PC-9 (cell line): Measurements from ENCODE around the gene CGN. TPM values are rescaled to one million over a fixed set of nuclear protein-coding genes. Genes with fewer than 3 reads are reported as not detected.
A peak's percentile ranks its signal among the peaks of the same experiment; 100 is the strongest.

Experiments
- BruUV-seq: library from RNA; stranded (reverse); fragments of 400-500 nt; replicated peaks from 2 replicates; lab custom pipeline; 2021; lab: Mats Ljungman, UMichigan
- CTCF ChIA-PET: fragments of 300-600 bp; sonication (Branson Sonifier 250); formaldehyde crosslinking; loops from one replicate; lab custom pipeline; 2022; ENCODE audit warnings: antibody characterized with exemption; lab: Charles Lee
- POLR2A ChIA-PET: fragments of 300-600 bp; sonication (Branson Sonifier 250); formaldehyde crosslinking; loops from one replicate; lab custom pipeline; 2022; ENCODE audit warnings: antibody characterized with exemption; ENCODE audit not compliant: unreplicated experiment; lab: Charles Lee
- DNase-seq, 2 experiments: peaks; one replicate each; pipeline versions ENCODE4 v3.0.0 to v3.0.0-alpha.2; 2015 to 2022; ENCODE audit warnings: mixed read lengths in 1 of 2
- H2AFZ ChIP-seq: fragments of 200-600 bp; sonication (generic); 2 replicates; pipeline ENCODE4 v1.8.1; 2017; ENCODE audit warnings: antibody characterized with exemption
- H3F3A ChIP-seq: fragments of 200-600 bp; sonication (generic); 2 replicates; pipeline ENCODE4 v1.8.1; 2017; ENCODE audit warnings: antibody characterized with exemption, mild to moderate bottlenecking, low read depth; ENCODE audit not compliant: insufficient read depth
- H3K27ac ChIP-seq: fragments of 200-600 bp; sonication (generic); 2 replicates; pipeline ENCODE4 v1.6.1; 2016; ENCODE audit warnings: mixed run types
- H3K27me3 ChIP-seq: fragments of 200-600 bp; sonication (generic); 2 replicates; pipeline ENCODE4 v1.6.1; 2016; ENCODE audit warnings: low read depth, mixed run types; ENCODE audit not compliant: insufficient read depth
- H3K36me3 ChIP-seq: fragments of 200-600 bp; sonication (generic); 2 replicates; pipeline ENCODE4 v1.6.1; 2016; ENCODE audit warnings: low read depth, mixed run types
- H3K4me1 ChIP-seq: fragments of 200-600 bp; sonication (generic); replicated peaks from 2 replicates; pipeline ENCODE4 v1.6.1; 2016; ENCODE audit warnings: mixed run types; ENCODE audit not compliant: insufficient read depth
- H3K4me2 ChIP-seq: fragments of 200-600 bp; sonication (generic); 2 replicates; pipeline ENCODE4 v1.6.1; 2017; ENCODE audit warnings: mixed run types
- H3K4me3 ChIP-seq: fragments of 200-600 bp; sonication (generic); 2 replicates; pipeline ENCODE4 v1.6.1; 2016; ENCODE audit warnings: mixed run types
- H3K79me2 ChIP-seq: fragments of 200-600 bp; sonication (generic); 2 replicates; pipeline ENCODE4 v1.6.1; 2017; ENCODE audit warnings: low read depth, mixed run types
- H3K9me2 ChIP-seq: fragments of 200-600 bp; sonication (generic); 2 replicates; pipeline ENCODE4 v1.8.1; 2017; ENCODE audit warnings: mild to moderate bottlenecking; ENCODE audit not compliant: insufficient read depth
- H3K9me3 ChIP-seq: fragments of 200-600 bp; sonication (generic); 2 replicates; pipeline ENCODE4 v1.8.1; 2016; ENCODE audit warnings: low read depth; ENCODE audit not compliant: insufficient read depth
- H4K20me1 ChIP-seq: fragments of 200-600 bp; sonication (generic); 2 replicates; pipeline ENCODE4 v1.8.1; 2017; ENCODE audit not compliant: insufficient read depth
- EZH2 ChIP-seq: fragments of 200-600 bp; sonication (generic); IDR thresholded peaks from 2 replicates; pipeline ENCODE4 v1.8.0; 2017; ENCODE audit warnings: antibody characterized with exemption, low read depth
- intact Hi-C: fragments of 100-400 bp; cut with micrococcal nuclease; formaldehyde crosslinking; loops from one replicate; pipeline ENCODE4 v1.10.0; 2022; ENCODE audit not compliant: unreplicated experiment
- total RNA-seq: library from RNA; stranded (reverse); gene quantifications from 2 replicates; pipeline ENCODE4 v1.2.3, GENCODE V29; 2021
- TF ChIP-seq, protein P1 (sequence below): fragments of 200-600 bp; sonication (generic); conservative IDR thresholded peaks from 2 replicates; pipeline ENCODE4 v1.6.1; 2017; ENCODE audit warnings: mixed run types, antibody characterized with exemption, mild to moderate bottlenecking, moderate library complexity

CGN gene
- total RNA-seq, 1 experiment from 2014 or later: 30.3 TPM

DNA sequence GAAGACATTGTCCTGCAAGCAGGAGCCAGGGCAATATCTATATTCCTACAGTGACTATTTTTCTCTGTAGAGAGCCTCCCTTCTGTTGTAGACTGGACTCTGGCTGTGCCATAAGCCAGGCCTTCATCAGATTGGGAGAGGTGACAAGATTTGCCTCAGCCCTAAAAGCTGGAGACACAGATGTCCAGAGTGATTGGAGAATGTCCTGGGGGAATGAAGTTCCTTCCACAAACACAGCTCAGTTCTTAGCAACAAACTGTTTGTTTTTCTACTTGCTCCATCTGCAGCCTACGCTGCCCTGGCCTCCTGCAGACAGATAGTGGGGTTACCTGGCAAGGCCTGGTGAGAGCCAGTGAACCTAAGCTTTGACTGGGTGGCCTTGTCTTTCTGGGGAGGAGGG lies 70.7 kb downstream of the CGN start:
- Histone ChIP-seq H3K36me3 (peaks cover 41% of the 10 kb centered on the region), H3K79me2 (no peaks in the 10 kb centered on the region), H2AFZ (no peak overlapping the region), H3K27me3 (no peaks in the 10 kb centered on the region), H3K9me2 (no peaks in the 10 kb centered on the region), H3K4me1 (peaks cover 92% of the 10 kb centered on the region), H3K4me3 (no peak overlapping the region), H4K20me1 (no peaks in the 10 kb centered on the region), H3F3A (peaks cover 74% of the 10 kb centered on the region), H3K4me2 (no peak overlapping the region), H3K27ac (no peak overlapping the region), H3K9me3 (no peaks in the 10 kb centered on the region)
- BruUV-seq: no TSS peak
- intact Hi-C loops: no loop called here
- TF ChIP-seq, protein P1, sequence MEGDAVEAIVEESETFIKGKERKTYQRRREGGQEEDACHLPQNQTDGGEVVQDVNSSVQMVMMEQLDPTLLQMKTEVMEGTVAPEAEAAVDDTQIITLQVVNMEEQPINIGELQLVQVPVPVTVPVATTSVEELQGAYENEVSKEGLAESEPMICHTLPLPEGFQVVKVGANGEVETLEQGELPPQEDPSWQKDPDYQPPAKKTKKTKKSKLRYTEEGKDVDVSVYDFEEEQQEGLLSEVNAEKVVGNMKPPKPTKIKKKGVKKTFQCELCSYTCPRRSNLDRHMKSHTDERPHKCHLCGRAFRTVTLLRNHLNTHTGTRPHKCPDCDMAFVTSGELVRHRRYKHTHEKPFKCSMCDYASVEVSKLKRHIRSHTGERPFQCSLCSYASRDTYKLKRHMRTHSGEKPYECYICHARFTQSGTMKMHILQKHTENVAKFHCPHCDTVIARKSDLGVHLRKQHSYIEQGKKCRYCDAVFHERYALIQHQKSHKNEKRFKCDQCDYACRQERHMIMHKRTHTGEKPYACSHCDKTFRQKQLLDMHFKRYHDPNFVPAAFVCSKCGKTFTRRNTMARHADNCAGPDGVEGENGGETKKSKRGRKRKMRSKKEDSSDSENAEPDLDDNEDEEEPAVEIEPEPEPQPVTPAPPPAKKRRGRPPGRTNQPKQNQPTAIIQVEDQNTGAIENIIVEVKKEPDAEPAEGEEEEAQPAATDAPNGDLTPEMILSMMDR: no peak
- TF ChIP-seq EZH2: no peak
- POLR2A ChIA-PET: no interaction called here
- DNase-seq: peak in 1 of 2 experiments; percentile 59
- CTCF ChIA-PET: no interaction called here

GRCh38 chr1:151583796-151584195 lies 72.6 kb downstream of the CGN start:
- peak overlapping the region; percentile 65; the same call in 1 of the 2 replicates for H3K4me2 ChIP-seq

DNA sequence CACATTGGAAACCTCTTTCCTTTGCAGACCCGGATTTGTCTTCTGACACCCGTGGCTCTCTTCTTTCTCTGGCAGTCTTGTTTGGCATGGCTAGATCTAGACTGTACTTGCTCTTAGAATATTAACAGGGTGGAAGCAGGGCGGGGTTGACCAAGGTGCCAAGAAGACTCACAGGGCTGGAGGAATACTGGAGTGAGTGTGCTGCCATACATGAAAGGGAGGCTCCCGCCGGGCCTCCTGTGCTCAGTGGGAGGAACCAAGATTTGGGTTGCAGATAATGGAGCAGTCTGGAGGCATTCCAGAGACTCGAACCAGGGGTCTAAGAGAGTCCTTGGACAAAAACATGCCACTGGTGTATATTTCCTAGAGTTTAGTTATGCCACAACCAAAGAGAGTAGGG lies 73.1 kb downstream of the CGN start:
- POLR2A ChIA-PET: no interaction called here
- Histone ChIP-seq H3K4me2 (peak overlapping the region; percentile 65; the same call in 1 of the 2 replicates), H2AFZ (no peak overlapping the region), H3K79me2 (no peaks in the 10 kb centered on the region), H3K27me3 (no peaks in the 10 kb centered on the region), H3K9me2 (no peaks in the 10 kb centered on the region), H3K9me3 (no peaks in the 10 kb centered on the region), H4K20me1 (no peaks in the 10 kb centered on the region), H3F3A (peaks cover 50% of the 10 kb centered on the region), H3K36me3 (peaks cover 32% of the 10 kb centered on the region), H3K4me1 (peaks cover 75% of the 10 kb centered on the region), H3K4me3 (no peak overlapping the region), H3K27ac (peak overlapping the region; percentile 79)
- TF ChIP-seq, protein P1: no peak
- no peak for TF ChIP-seq EZH2
- intact Hi-C loops: no loop called here
- no peak for DNase-seq
- CTCF ChIA-PET: no interaction called here
- BruUV-seq: no TSS peak

More at GRCh38 chr1:151583796-151584195, 72.6 kb downstream of the CGN start:
- Histone ChIP-seq H3K9me3 (no peaks in the 10 kb centered on the region), H2AFZ (no peak overlapping the region), H3K36me3 (peaks cover 32% of the 10 kb centered on the region), H3F3A (peaks cover 55% of the 10 kb centered on the region), H3K9me2 (no peaks in the 10 kb centered on the region), H3K27ac (peak overlapping the region; percentile 79; the same call in 1 of the 2 replicates), H3K27me3 (no peaks in the 10 kb centered on the region), H4K20me1 (no peaks in the 10 kb centered on the region), H3K4me3 (no peak overlapping the region), H3K4me1 (peaks cover 80% of the 10 kb centered on the region), H3K79me2 (no peaks in the 10 kb centered on the region)
- ChIA-PET CTCF (no interaction called here), POLR2A (interaction anchor here (0.6 kb wide), 1 partner anchor 13 kb away, joined by 3 read pairs; no protein-coding TSS in a partner anchor)
- BruUV-seq: no TSS peak
- DNase-seq: no peak
- intact Hi-C loops: no loop called here
- TF ChIP-seq, protein P1: no peak
- no peak for TF ChIP-seq EZH2
